Stomach smooth muscle (tissue), 2 donors: Measurements from ENCODE around the gene C22orf15.

ENCODE experiments used
- H3K27ac ChIP-seq: one replicate; pipeline ENCODE4 v1.7.0; 2013; ENCODE audit warnings: mild to moderate bottlenecking, low read length, inconsistent platforms
- H3K27me3 ChIP-seq, 2 donors: one replicate each; pipeline ENCODE4 v1.7.0; 2013; ENCODE audit warnings: low read length in 2 of 2; ENCODE audit not compliant: insufficient read depth in 2 of 2, control insufficient read depth in 1 of 2
- H3K36me3 ChIP-seq, 2 donors: one replicate each; pipeline ENCODE4 v1.7.0; 2013; ENCODE audit warnings: low read length in 2 of 2; ENCODE audit not compliant: control insufficient read depth in 2 of 2, insufficient read depth in 2 of 2
- H3K4me1 ChIP-seq: one replicate; pipeline ENCODE4 v1.7.0; 2013; ENCODE audit warnings: low read length; ENCODE audit not compliant: control insufficient read depth, insufficient read depth
- H3K4me3 ChIP-seq, 2 donors: one replicate each; pipeline ENCODE4 v1.7.0; 2013; ENCODE audit warnings: low read length in 2 of 2
- H3K9ac ChIP-seq, 2 donors: one replicate each; pipeline ENCODE4 v1.7.0; 2013; ENCODE audit warnings: low read length in 2 of 2, mild to moderate bottlenecking in 1 of 2
- H3K9me3 ChIP-seq, 2 donors: one replicate each; pipeline ENCODE4 v1.7.0; 2013; ENCODE audit warnings: low read length in 2 of 2; ENCODE audit not compliant: control insufficient read depth in 2 of 2
- donor health status: healthy.
- donor health status: Pancreatic carcinoma.

C22orf15 gene

GRCh38 chr22:23790819-23791737 is 28.3 kb downstream of the C22orf15 start:
- Histone ChIP-seq H3K4me3 (no peak overlapping the region), H3K36me3 (peaks cover 25 to 27% of the 10 kb centered on the region in 2 donors), H3K9me3 (no peaks in the 10 kb centered on the region), H3K9ac (peak overlapping the region; percentile 13 to 14), H3K27me3 (no peaks in the 10 kb centered on the region), H3K4me1 (peaks cover 33% of the 10 kb centered on the region), H3K27ac (no peak overlapping the region)

GRCh38 chr22:23791738-23792645 is 29.2 kb downstream of the C22orf15 start:
- H3K27ac ChIP-seq = no peak overlapping the region
- no peak overlapping the region for H3K4me3 ChIP-seq
- H3K27me3 ChIP-seq = no peaks in the 10 kb centered on the region
- H3K9ac ChIP-seq = no peak overlapping the region
- H3K36me3 ChIP-seq = peaks cover 33 to 34% of the 10 kb centered on the region in 2 donors
- H3K4me1 ChIP-seq = peaks cover 26% of the 10 kb centered on the region
- H3K9me3 ChIP-seq = no peaks in the 10 kb centered on the region

- Histone ChIP-seq H3K9ac (no peak overlapping the region), H3K9me3 (no peaks in the 10 kb centered on the region), H3K36me3 (peaks cover 34 to 35% of the 10 kb centered on the region in 2 donors), H3K4me3 (no peak overlapping the region), H3K4me1 (peaks cover 15% of the 10 kb centered on the region), H3K27ac (no peak overlapping the region), H3K27me3 (no peaks in the 10 kb centered on the region)
These were observed 30.5 kb downstream of the C22orf15 start for GRCh38 chr22:23793326-23793725.

- no peaks in the 10 kb centered on the region for H3K27me3 ChIP-seq
- peaks cover 2% of the 10 kb centered on the region for H3K4me1 ChIP-seq
- H3K36me3 ChIP-seq = peaks cover 49 to 51% of the 10 kb centered on the region in 2 donors
- no peaks in the 10 kb centered on the region for H3K9me3 ChIP-seq
- H3K9ac ChIP-seq = no peak overlapping the region
- H3K4me3 ChIP-seq = no peak overlapping the region
- H3K27ac ChIP-seq = no peak overlapping the region
These were observed 33.7 kb downstream of the C22orf15 start for GRCh38 chr22:23796461-23796860.

- Histone ChIP-seq H3K27me3 (no peaks in the 10 kb centered on the region), H3K4me1 (no peaks in the 10 kb centered on the region), H3K9me3 (no peaks in the 10 kb centered on the region), H3K36me3 (peaks cover 55% of the 10 kb centered on the region in 2 donors), H3K9ac (no peak overlapping the region), H3K27ac (no peak overlapping the region), H3K4me3 (no peak overlapping the region)
These were observed 37.8 kb downstream of the C22orf15 start for GRCh38 chr22:23800297-23801237.

GRCh38 chr22:23801238-23801821 is 38.5 kb downstream of the C22orf15 start:
- Histone ChIP-seq H3K9me3 (no peaks in the 10 kb centered on the region), H3K9ac (no peak overlapping the region), H3K4me3 (no peak overlapping the region), H3K4me1 (no peaks in the 10 kb centered on the region), H3K27ac (no peak overlapping the region), H3K36me3 (peaks cover 58 to 59% of the 10 kb centered on the region in 2 donors), H3K27me3 (no peaks in the 10 kb centered on the region)

- Histone ChIP-seq H3K9me3 (no peaks in the 10 kb centered on the region), H3K36me3 (peaks cover 53 to 57% of the 10 kb centered on the region in 2 donors), H3K27ac (no peak overlapping the region), H3K27me3 (no peaks in the 10 kb centered on the region), H3K4me3 (no peak overlapping the region), H3K4me1 (no peaks in the 10 kb centered on the region), H3K9ac (no peak overlapping the region)
These were observed 39.1 kb downstream of the C22orf15 start for GRCh38 chr22:23801886-23802377.

- Histone ChIP-seq H3K27ac (no peak overlapping the region), H3K4me3 (no peak overlapping the region), H3K36me3 (peaks cover 53 to 57% of the 10 kb centered on the region in 2 donors), H3K27me3 (no peaks in the 10 kb centered on the region), H3K4me1 (no peaks in the 10 kb centered on the region), H3K9me3 (no peaks in the 10 kb centered on the region), H3K9ac (no peak overlapping the region)
These were observed 40.4 kb downstream of the C22orf15 start for GRCh38 chr22:23803001-23803819.

- H3K4me1 ChIP-seq = no peaks in the 10 kb centered on the region
- H3K36me3 ChIP-seq = peaks cover 50 to 57% of the 10 kb centered on the region in 2 donors
- no peak overlapping the region for H3K9ac ChIP-seq
- H3K27me3 ChIP-seq = no peaks in the 10 kb centered on the region
- H3K4me3 ChIP-seq = no peak overlapping the region
- no peaks in the 10 kb centered on the region for H3K9me3 ChIP-seq
- H3K27ac ChIP-seq = no peak overlapping the region
These were observed 42.0 kb downstream of the C22orf15 start for GRCh38 chr22:23804781-23805291.
